Measurements from ENCODE around the gene PSMD1. TPM values are rescaled to one million over a fixed set of nuclear protein-coding genes. Genes with fewer than 3 reads are reported as not detected.
A peak's percentile ranks its signal among the peaks of the same experiment; 100 is the strongest.

The PSMD1 gene
- total RNA-seq, 1 donor from 2014 or later = 119 TPM

DNA sequence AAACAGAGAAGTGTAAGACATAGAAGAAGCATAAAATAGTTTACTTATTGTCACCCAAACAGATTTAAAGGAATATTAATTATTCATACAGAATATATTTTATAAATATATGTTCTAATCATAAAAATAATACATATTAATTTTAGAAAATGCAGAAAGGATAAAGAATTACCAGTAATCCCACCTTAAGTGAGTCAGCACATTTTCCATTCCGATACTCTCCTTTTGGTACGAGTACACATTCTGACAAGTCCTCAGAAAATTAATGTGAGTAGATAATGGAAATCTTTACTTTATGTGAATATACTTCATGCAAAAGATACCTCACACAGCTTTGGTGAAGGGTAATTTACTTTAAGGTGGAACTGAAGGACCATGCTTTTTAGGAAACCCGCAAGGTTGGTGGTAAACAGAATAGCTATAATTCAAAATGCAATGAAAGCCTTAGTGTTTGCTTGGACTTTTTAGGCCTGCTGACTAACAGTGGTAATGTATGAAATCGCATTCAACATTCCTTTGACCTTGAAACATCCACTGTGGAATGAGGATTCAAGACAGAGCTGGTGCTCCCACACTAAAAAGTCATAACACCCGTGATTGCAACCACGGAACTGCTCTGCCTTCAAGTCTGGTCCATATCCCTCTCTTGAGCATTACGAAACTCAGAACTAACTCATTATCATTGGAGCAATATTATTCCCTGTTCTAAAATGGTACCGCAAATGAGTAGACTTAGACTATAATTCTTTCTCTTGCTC, 96.3 kb downstream of the PSMD1 start:
- no peak for DNase-seq (ENCODE audit: low spot score)
- Mint-ChIP-seq H3K4me3 (ENCODE audit: unreplicated experiment) (no peak overlapping the region), H3K9me3 (ENCODE audit: unreplicated experiment) (no peaks in the 10 kb centered on the region), H3K36me3 (ENCODE audit: low read depth, unreplicated experiment) (peaks cover 9% of the 10 kb centered on the region), H3K4me1 (ENCODE audit: unreplicated experiment) (no peaks in the 10 kb centered on the region), H3K27ac (ENCODE audit: unreplicated experiment) (no peak overlapping the region), H3K27me3 (ENCODE audit: unreplicated experiment) (no peaks in the 10 kb centered on the region)
- TF ChIP-seq, protein P1, sequence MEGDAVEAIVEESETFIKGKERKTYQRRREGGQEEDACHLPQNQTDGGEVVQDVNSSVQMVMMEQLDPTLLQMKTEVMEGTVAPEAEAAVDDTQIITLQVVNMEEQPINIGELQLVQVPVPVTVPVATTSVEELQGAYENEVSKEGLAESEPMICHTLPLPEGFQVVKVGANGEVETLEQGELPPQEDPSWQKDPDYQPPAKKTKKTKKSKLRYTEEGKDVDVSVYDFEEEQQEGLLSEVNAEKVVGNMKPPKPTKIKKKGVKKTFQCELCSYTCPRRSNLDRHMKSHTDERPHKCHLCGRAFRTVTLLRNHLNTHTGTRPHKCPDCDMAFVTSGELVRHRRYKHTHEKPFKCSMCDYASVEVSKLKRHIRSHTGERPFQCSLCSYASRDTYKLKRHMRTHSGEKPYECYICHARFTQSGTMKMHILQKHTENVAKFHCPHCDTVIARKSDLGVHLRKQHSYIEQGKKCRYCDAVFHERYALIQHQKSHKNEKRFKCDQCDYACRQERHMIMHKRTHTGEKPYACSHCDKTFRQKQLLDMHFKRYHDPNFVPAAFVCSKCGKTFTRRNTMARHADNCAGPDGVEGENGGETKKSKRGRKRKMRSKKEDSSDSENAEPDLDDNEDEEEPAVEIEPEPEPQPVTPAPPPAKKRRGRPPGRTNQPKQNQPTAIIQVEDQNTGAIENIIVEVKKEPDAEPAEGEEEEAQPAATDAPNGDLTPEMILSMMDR (IDR thresholded peaks at IDR 0.05; ENCODE audit: unreplicated experiment) = no peak

DNA sequence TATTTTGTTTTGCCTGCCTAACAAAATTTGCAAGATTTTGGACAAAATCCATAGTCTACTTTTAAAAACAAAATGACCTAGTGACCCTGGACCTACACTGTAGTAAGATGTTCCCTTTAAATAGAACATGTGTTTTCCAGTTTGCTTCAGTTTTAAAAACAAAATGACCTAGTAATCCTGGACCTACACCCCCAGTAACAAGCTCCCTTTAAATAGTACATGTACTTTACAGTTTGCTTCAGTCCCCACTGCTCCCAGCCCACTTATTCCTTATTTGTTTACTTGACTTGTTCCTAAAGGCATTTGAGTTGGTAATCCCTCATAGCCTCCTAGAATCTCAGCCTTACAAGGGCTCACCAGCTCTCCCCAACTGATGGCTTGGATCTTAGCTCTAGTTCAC, 102.6 kb downstream of the PSMD1 start:
- no peaks in the 10 kb centered on the region for H3K36me3 Mint-ChIP-seq (ENCODE audit: low read depth, unreplicated experiment)
- H3K27ac Mint-ChIP-seq (ENCODE audit: unreplicated experiment) = no peak overlapping the region
- H3K4me3 Mint-ChIP-seq (ENCODE audit: unreplicated experiment) = no peak overlapping the region
- H3K4me1 Mint-ChIP-seq (ENCODE audit: unreplicated experiment) = peaks cover 21% of the 10 kb centered on the region
- DNase-seq (ENCODE audit: low spot score) = no peak
- no peaks in the 10 kb centered on the region for H3K9me3 Mint-ChIP-seq (ENCODE audit: unreplicated experiment)
- no peaks in the 10 kb centered on the region for H3K27me3 Mint-ChIP-seq (ENCODE audit: unreplicated experiment)
- TF ChIP-seq, protein P1 (IDR thresholded peaks at IDR 0.05; ENCODE audit: unreplicated experiment) = no peak

DNA sequence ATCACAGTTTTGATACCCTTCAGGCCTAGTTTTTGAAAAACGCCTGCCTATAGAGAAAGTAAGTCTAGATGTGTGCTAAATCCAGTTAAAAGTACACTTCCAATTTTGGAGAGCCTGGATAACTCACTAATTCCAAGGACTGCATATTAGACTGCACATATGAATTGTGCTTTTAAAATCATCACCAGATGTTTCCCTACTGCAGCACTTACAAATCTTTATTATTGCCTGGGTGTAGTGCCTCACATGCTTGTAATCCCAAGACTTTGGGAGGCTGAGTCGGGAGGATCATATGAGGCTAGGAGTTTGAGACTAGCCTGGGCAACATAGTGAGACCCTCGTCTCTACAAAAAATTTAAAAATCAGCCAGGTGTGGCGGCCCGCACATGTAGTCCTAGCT, 104.0 kb downstream of the PSMD1 start:
- TF ChIP-seq, protein P1 (IDR thresholded peaks at IDR 0.05; ENCODE audit: unreplicated experiment) = no peak
- no peaks in the 10 kb centered on the region for H3K27me3 Mint-ChIP-seq (ENCODE audit: unreplicated experiment)
- no peaks in the 10 kb centered on the region for H3K9me3 Mint-ChIP-seq (ENCODE audit: unreplicated experiment)
- H3K36me3 Mint-ChIP-seq (ENCODE audit: low read depth, unreplicated experiment) = no peaks in the 10 kb centered on the region
- no peak overlapping the region for H3K4me3 Mint-ChIP-seq (ENCODE audit: unreplicated experiment)
- peak overlapping the region; percentile 54 for H3K27ac Mint-ChIP-seq (ENCODE audit: unreplicated experiment)
- peaks cover 21% of the 10 kb centered on the region for H3K4me1 Mint-ChIP-seq (ENCODE audit: unreplicated experiment)
- no peak for DNase-seq (ENCODE audit: low spot score)

DNA sequence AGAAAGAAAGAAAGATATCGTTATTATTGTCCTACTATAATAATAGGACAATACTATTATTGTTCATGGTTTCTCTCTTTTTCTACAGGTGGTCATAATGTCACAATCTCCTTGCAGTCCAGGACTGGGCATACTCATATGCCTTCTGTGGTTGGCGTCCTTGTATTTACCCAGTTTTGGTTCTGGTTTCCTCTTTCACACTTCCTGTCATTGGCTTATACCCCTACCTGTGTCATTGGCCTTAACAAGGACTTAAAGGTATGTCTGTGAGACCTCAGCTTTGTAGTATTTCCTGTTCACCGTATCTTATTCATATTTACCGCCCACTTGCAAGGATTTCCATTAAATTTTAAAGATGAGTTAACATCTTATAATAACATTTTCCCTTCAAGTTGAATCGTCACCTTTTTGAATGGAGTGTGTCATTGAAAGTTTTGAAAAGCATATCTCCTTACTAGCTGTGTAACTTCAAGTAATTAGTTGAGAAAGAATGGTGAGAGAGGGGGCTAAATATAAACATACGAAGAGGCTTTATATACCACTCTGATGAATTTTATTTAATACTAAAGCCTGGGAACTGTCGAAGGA, 104.7 kb downstream of the PSMD1 start:
- Mint-ChIP-seq H3K27ac (ENCODE audit: unreplicated experiment) (peak overlapping the region; percentile 76), H3K4me3 (ENCODE audit: unreplicated experiment) (no peak overlapping the region)
- TF ChIP-seq, protein P1 (IDR thresholded peaks at IDR 0.05; ENCODE audit: unreplicated experiment) = no peak

DNA sequence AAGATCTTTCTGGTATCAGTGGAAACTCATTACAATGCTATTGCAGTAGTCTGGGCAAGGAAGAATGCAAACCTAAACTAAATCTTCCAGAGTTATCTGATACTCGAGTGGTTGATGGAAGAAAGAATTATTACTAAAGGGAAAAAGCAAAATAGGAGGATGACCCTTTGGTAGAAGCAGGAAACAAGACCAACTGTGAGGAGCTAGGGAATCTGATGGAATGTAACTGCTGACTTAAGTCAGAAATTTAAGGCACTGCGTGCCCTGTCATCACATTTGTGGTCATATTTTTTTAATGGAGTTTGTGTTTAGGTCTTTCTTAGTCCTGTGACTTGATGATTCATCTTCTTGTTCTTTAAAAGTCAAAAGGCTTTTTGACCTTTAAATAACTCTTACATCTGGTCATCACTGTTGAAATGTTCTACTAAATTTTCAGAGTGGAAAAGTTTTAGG, 105.2 kb downstream of the PSMD1 start:
- Mint-ChIP-seq H3K4me3 (ENCODE audit: unreplicated experiment) (no peak overlapping the region), H3K4me1 (ENCODE audit: unreplicated experiment) (peaks cover 21% of the 10 kb centered on the region), H3K27ac (ENCODE audit: unreplicated experiment) (peak overlapping the region; percentile 76), H3K36me3 (ENCODE audit: low read depth, unreplicated experiment) (peaks cover 8% of the 10 kb centered on the region), H3K9me3 (ENCODE audit: unreplicated experiment) (no peaks in the 10 kb centered on the region), H3K27me3 (ENCODE audit: unreplicated experiment) (no peaks in the 10 kb centered on the region)
- TF ChIP-seq, protein P1 (IDR thresholded peaks at IDR 0.05; ENCODE audit: unreplicated experiment) = no peak
- no peak for DNase-seq (ENCODE audit: low spot score)

More for the DNA sequence above, 104.7 kb downstream of the PSMD1 start:
- no peak for DNase-seq (ENCODE audit: low spot score)
- peaks cover 21% of the 10 kb centered on the region for H3K4me1 Mint-ChIP-seq (ENCODE audit: unreplicated experiment)
- no peaks in the 10 kb centered on the region for H3K9me3 Mint-ChIP-seq (ENCODE audit: unreplicated experiment)
- H3K27me3 Mint-ChIP-seq (ENCODE audit: unreplicated experiment) = no peaks in the 10 kb centered on the region
- peaks cover 2% of the 10 kb centered on the region for H3K36me3 Mint-ChIP-seq (ENCODE audit: low read depth, unreplicated experiment)
